H9 (cell line): ENCODE results near the gene BBOX1. TPM values are rescaled to one million over a fixed set of nuclear protein-coding genes. Genes with fewer than 3 reads are reported as not detected.
A peak's percentile ranks its signal among the peaks of the same experiment; 100 is the strongest.

Experiments used
- DNase-seq: peaks from one replicate; pipeline ENCODE4 v3.0.0-alpha.2; 2017
- H2AFZ ChIP-seq: one replicate; pipeline ENCODE4 v1.6.1; 2013; ENCODE audit warnings: mild to moderate bottlenecking, low read length, control low read depth, moderate library complexity
- H2AK5ac ChIP-seq: 2 replicates; pipeline ENCODE4 v1.6.1; 2013; ENCODE audit warnings: low read length, control low read depth, mixed read lengths; ENCODE audit not compliant: insufficient read length
- H2BK120ac ChIP-seq: one replicate; pipeline ENCODE4 v1.6.1; 2013; ENCODE audit warnings: low read depth, mild to moderate bottlenecking, low read length, control low read depth, inconsistent platforms; ENCODE audit not compliant: poor library complexity, severe bottlenecking
- H2BK12ac ChIP-seq: 2 replicates; pipeline ENCODE4 v1.6.1; 2013; ENCODE audit warnings: low read length, control low read depth, mixed read lengths, low read depth; ENCODE audit not compliant: insufficient read length
- H2BK15ac ChIP-seq: 2 replicates; pipeline ENCODE4 v1.6.1; 2013; ENCODE audit warnings: low read depth, low read length, control low read depth
- H2BK20ac ChIP-seq: one replicate; pipeline ENCODE4 v1.6.1; 2013; ENCODE audit warnings: low read depth, mild to moderate bottlenecking, low read length, control low read depth, inconsistent platforms; ENCODE audit not compliant: poor library complexity, severe bottlenecking
- H2BK5ac ChIP-seq: 2 replicates; pipeline ENCODE4 v1.6.1; 2013; ENCODE audit warnings: low read length, control low read depth, mixed read lengths; ENCODE audit not compliant: insufficient read length
- H3K14ac ChIP-seq: 2 replicates; pipeline ENCODE4 v1.6.1; 2013; ENCODE audit warnings: low read length, control low read depth; ENCODE audit not compliant: insufficient read depth
- H3K18ac ChIP-seq: 2 replicates; pipeline ENCODE4 v1.6.1; 2013; ENCODE audit warnings: low read depth, mild to moderate bottlenecking, mixed read lengths, low read length, control low read depth; ENCODE audit not compliant: insufficient read length
- H3K23ac ChIP-seq: 2 replicates; pipeline ENCODE4 v1.6.1; 2013; ENCODE audit warnings: low read length, control low read depth, mixed read lengths, low read depth; ENCODE audit not compliant: insufficient read length
- H3K23me2 ChIP-seq: 2 replicates; pipeline ENCODE4 v1.6.1; 2013; ENCODE audit warnings: low read depth, mild to moderate bottlenecking, mixed read lengths, low read length, control low read depth; ENCODE audit not compliant: insufficient read length, poor library complexity, severe bottlenecking
- H3K27ac ChIP-seq: 2 replicates; pipeline ENCODE4 v1.5.1; 2013; ENCODE audit warnings: low read length, control low read depth, mixed read lengths, low read depth; ENCODE audit not compliant: insufficient read length
- H3K27me3 ChIP-seq: 2 replicates; pipeline ENCODE4 v1.6.1; 2013; ENCODE audit warnings: low read length, control low read depth, inconsistent platforms; ENCODE audit not compliant: insufficient read depth
- H3K4ac ChIP-seq: 2 replicates; pipeline ENCODE4 v1.6.1; 2013; ENCODE audit warnings: low read depth, mild to moderate bottlenecking, control low read depth, inconsistent platforms, low read length, moderate library complexity
- H3K4me1 ChIP-seq: 2 replicates; pipeline ENCODE4 v1.6.1; 2013; ENCODE audit warnings: low read length, control low read depth, inconsistent platforms; ENCODE audit not compliant: insufficient read depth
- H3K4me2 ChIP-seq: 2 replicates; pipeline ENCODE4 v1.6.1; 2013; ENCODE audit warnings: low read length, control low read depth, mixed read lengths; ENCODE audit not compliant: insufficient read length, insufficient read depth
- H3K56ac ChIP-seq: 2 replicates; pipeline ENCODE4 v1.6.1; 2013; ENCODE audit warnings: low read depth, mild to moderate bottlenecking, mixed read lengths, low read length, control low read depth; ENCODE audit not compliant: insufficient read length
- H3K79me1 ChIP-seq: 2 replicates; pipeline ENCODE4 v1.6.1; 2013; ENCODE audit warnings: low read depth, mild to moderate bottlenecking, moderate library complexity, low read length, control low read depth, inconsistent platforms; ENCODE audit not compliant: insufficient read depth, poor library complexity, severe bottlenecking
- H3K79me2 ChIP-seq: 2 replicates; pipeline ENCODE4 v1.6.1; 2013; ENCODE audit warnings: low read length, control low read depth, inconsistent platforms; ENCODE audit not compliant: insufficient read depth
- H3K9ac ChIP-seq: 2 replicates; pipeline ENCODE4 v1.6.1; 2013; ENCODE audit warnings: low read length, control low read depth, mixed read lengths; ENCODE audit not compliant: insufficient read length; ENCODE audit errors: extremely low read depth
- H3K9me3 ChIP-seq: one replicate; pipeline ENCODE4 v1.6.1; 2013; ENCODE audit warnings: low read depth, low read length, inconsistent platforms; ENCODE audit not compliant: control insufficient read depth
- H3T11ph ChIP-seq: one replicate; pipeline ENCODE4 v1.6.1; 2013; ENCODE audit warnings: mild to moderate bottlenecking, low read length, control low read depth, inconsistent platforms
- H4K20me1 ChIP-seq: one replicate; pipeline ENCODE4 v1.6.1; 2013; ENCODE audit not compliant: control insufficient read depth, insufficient read length, insufficient read depth
- H4K5ac ChIP-seq: 2 replicates; pipeline ENCODE4 v1.6.1; 2013; ENCODE audit warnings: low read depth, mild to moderate bottlenecking, mixed read lengths, low read length, control low read depth; ENCODE audit not compliant: insufficient read length
- H4K8ac ChIP-seq: replicated peaks from 2 replicates; pipeline ENCODE4 v1.6.1; 2013; ENCODE audit warnings: low read length, control low read depth, mixed read lengths, low read depth; ENCODE audit not compliant: insufficient read length
- H4K91ac ChIP-seq: 2 replicates; pipeline ENCODE4 v1.6.1; 2013; ENCODE audit warnings: low read depth, mild to moderate bottlenecking, moderate library complexity, mixed read lengths, low read length, control low read depth; ENCODE audit not compliant: insufficient read length
- H3K27ac Mint-ChIP-seq, 3 experiments: 2 replicates in 2 of 3; 3 replicates in 1 of 3; pipeline ENCODE4 v1.8.0; 2020 to 2021; ENCODE audit warnings: mixed read lengths in 3 of 3, mild to moderate bottlenecking in 1 of 3, moderate library complexity in 1 of 3
- H3K27me3 Mint-ChIP-seq: 2 replicates; pipeline ENCODE4 v1.8.0; 2021; ENCODE audit warnings: low read depth, mild to moderate bottlenecking, moderate library complexity, mixed read lengths
- H3K36me3 Mint-ChIP-seq, 3 experiments: 2 replicates in 2 of 3; 3 replicates in 1 of 3; pipeline ENCODE4 v1.8.0; 2020 to 2021; ENCODE audit warnings: low read depth in 3 of 3, mixed read lengths in 3 of 3; ENCODE audit not compliant: insufficient read depth in 1 of 3
- H3K4me1 Mint-ChIP-seq, 2 experiments: 2 replicates each; pipeline ENCODE4 v1.8.0; 2020; ENCODE audit warnings: mixed read lengths in 2 of 2
- H3K4me3 Mint-ChIP-seq, 2 experiments: 2 replicates in 1 of 2; 3 replicates in 1 of 2; pipeline ENCODE4 v1.8.0; 2020 to 2021; ENCODE audit warnings: mild to moderate bottlenecking in 2 of 2, mixed read lengths in 2 of 2, moderate library complexity in 1 of 2
- H3K9me3 Mint-ChIP-seq, 2 experiments: 2 replicates in 1 of 2; 3 replicates in 1 of 2; pipeline ENCODE4 v1.8.0; 2020; ENCODE audit warnings: mild to moderate bottlenecking in 2 of 2, mixed read lengths in 2 of 2, moderate library complexity in 1 of 2
- CTCF ChIP-seq: fragments of 200-600 bp; sonication (generic); conservative IDR thresholded peaks from 3 replicates; pipeline ENCODE4 v1.8.0; 2021; ENCODE audit warnings: antibody characterized with exemption, mild to moderate bottlenecking
- WGBS: extraction: QIAGEN DNeasy Blood & Tissue Kit; methylation state at CpG from one replicate; pipeline ENCODE4 v1.1.7; 2013; ENCODE audit warnings: missing lambda C conversion rate, low lambda C conversion rate, mixed read lengths; ENCODE audit not compliant: insufficient read length; ENCODE audit errors: extremely low coverage; 5-methylcytosine and 5-hydroxymethylcytosine counted together
- total RNA-seq: library from RNA; stranded (reverse); gene quantifications from 2 replicates; pipeline ENCODE4 v1.2.1, GENCODE V29; 2021

BBOX1 gene
- total RNA-seq, 1 experiment from 2014 or later, result not detected

- H3K27me3 Mint-ChIP-seq, result no peaks in the 10 kb centered on the region
- WGBS, result no CpG with 5 or more reads among the region's 2 CpGs
- no peak overlapping the region for H2BK12ac ChIP-seq
- no peak overlapping the region for H3K4ac ChIP-seq
- H3K27ac Mint-ChIP-seq, result peak overlapping the region in 2 of 3 experiments; percentile 23 to 85; a peak in 2 of 7 replicates
- DNase-seq, result no peak
- no peak overlapping the region for H3K56ac ChIP-seq
- no peaks in the 10 kb centered on the region for H3K79me2 ChIP-seq
- no peak overlapping the region for H4K91ac ChIP-seq
- no peak overlapping the region for H2BK15ac ChIP-seq
- no peak overlapping the region for H2AK5ac ChIP-seq
- no peak overlapping the region for H3T11ph ChIP-seq
- no peak overlapping the region for H3K4me2 ChIP-seq
- no peak overlapping the region for H4K5ac ChIP-seq
- no peak for TF ChIP-seq CTCF
- no peaks in the 10 kb centered on the region; the same call in 1 of the 2 replicates for H3K4me1 ChIP-seq
- no peak overlapping the region; a peak in 1 of 5 replicates for H3K4me3 Mint-ChIP-seq
- H3K9ac ChIP-seq, result no peak overlapping the region
- H3K23me2 ChIP-seq, result no peaks in the 10 kb centered on the region
- no peaks in the 10 kb centered on the region for H3K79me1 ChIP-seq
- H4K8ac ChIP-seq, result no peak overlapping the region
- H2AFZ ChIP-seq, result no peak overlapping the region
- H3K27ac ChIP-seq, result no peak overlapping the region
- H2BK120ac ChIP-seq, result no peak overlapping the region
- H2BK20ac ChIP-seq, result no peak overlapping the region
- peaks cover 15 to 27% of the 10 kb centered on the region in 2 experiments for H3K9me3 Mint-ChIP-seq
- no peaks in the 10 kb centered on the region for H3K27me3 ChIP-seq
- no peaks in the 10 kb centered on the region for H3K9me3 ChIP-seq
- no peak overlapping the region for H3K23ac ChIP-seq
- no peaks in the 10 kb centered on the region for H4K20me1 ChIP-seq
- no peak overlapping the region for H3K14ac ChIP-seq
- H3K4me1 Mint-ChIP-seq, result peaks cover 18 to 19% of the 10 kb centered on the region in 2 experiments
- H2BK5ac ChIP-seq, result no peak overlapping the region
- H3K36me3 Mint-ChIP-seq, result peaks cover 3 to 20% (median 14%) of the 10 kb centered on the region in 3 experiments; a peak in 5 of 7 replicates
- no peak overlapping the region for H3K18ac ChIP-seq
Measured at GRCh38 chr11:27041141-27041899, 705 bp downstream of the BBOX1 start.
